Stimulated activated CD4-positive, alpha-beta T cell treated with anti-CD3 and anti-CD28 coated beads, Interleukin-1b, Interleukin-23, amount 100 ng/mL, for 1 hour (primary cell): ENCODE data around the gene ZCCHC14.

ENCODE experiments used
- DNase-seq, 2 donors: peaks; one replicate each; pipeline ENCODE4 v3.0.0-alpha.2; 2020; ENCODE audit warnings: low read depth in 2 of 2

ZCCHC14 gene

DNA sequence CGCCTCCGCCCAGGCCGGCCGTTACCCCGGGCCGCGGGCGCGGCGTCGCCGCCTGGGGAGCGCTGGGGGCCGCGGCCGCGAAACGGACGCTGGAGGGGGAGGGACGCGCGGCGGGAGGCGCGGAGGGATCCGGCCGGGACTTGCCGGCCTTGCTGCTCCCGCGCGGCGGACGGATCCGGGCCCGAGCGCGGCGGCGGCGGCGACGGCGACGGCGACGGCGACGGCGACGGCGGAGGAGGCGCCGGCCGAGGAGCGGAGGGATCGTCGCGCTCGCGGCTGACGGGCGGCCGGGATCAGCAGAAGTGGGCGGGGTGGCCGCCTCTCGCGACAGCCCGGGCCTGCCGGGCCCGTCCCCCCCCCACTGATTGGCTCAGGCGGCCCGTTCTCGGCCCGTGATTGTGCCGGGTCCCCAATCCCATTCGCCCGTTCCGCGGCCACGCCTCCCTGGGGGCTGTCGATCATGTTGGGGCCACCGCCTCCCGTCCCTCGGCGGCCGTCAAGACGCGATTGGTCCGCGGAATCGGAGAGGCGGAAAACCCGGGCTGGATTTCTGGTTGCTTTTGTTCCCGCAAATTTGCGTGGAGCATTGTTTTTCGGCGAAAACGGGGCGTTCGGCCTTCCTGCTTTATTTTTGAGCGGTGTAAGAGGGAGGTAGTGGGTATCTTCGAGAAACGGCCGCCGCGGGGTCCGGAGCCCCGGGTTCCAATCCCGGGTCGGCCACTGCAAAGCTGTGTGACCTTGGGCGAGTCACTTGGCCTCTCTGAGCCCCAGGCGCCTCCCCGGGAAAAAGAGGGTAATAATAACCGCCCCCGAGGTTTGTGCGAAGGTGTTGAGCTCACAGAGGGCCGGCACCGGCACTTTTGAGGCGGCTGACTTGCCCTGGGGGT, at the start of gene ZCCHC14:
ZCCHC14 (minus strand) TSS at position 304 of the 887 bp plus-strand sequence. CDS start 786 bp downstream, outside the sequence.
- DNase-seq = peak; percentile 97 to 98

DNA sequence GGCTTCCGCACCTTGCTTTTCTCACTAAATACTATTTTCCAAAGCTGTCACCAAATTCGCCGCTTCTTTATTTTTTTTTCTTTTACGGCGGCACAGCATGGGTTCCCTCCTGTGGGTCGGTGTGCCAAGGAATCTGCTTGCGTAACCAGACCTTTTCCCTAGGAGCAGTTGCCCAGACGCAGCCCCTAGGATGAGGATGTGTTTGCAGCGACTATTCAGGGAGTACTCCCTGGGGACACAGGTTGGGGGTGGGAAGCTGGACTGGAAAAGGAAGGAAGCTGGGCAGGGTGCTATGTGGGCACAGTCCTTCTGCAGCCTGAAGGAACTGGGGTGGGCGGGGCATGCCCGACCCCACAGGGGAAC, 49.0 kb upstream of the ZCCHC14 start:
- no peak for DNase-seq

DNA sequence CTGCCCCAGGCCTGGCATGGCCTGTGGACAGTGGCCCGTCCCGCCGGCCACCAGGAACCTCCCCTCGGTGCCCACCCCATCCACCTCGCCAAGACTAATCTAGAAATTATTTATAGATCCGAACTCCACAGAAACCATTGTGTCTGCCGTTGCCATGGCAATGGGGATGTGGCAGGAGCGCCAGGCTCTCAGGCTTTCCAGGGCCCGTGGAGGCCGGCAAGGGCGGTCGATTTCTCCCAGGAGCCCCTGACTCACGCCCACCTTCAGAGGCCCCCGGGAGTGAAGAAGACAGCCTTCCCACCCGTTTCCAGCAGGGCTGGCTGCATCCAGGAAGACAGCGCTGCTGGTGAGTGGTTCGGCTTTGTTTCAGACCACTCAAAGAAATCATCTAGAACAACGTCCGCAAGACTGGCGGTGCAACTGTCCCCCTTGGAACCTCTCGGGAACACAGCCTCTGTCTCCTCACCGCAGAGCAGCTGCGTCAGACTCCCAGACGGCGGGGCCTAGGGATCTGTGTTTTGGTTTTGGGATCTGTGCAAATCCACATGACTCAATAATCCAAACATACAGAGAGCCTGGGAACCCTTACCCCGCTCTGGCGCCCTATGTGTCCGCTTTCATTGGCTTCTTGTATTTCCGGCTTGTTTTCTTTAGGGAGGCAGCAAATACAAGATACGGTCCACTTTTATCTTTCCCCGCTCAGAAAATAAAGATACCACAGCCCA, 48.5 kb upstream of the ZCCHC14 start:
- no peak for DNase-seq

DNA sequence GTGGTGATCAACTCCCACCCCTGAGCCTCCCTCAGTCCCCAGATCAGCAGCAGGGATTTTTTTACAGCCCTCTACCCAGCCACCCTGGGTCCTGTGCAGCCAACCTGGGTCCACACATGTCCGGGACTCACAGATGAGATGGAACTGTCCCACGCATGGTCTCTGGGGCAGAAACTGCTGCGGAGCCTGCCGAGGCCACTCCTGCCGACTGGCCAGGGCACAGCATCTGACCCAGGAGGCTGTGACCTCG, 48.0 kb upstream of the ZCCHC14 start:
- DNase-seq = no peak

DNA sequence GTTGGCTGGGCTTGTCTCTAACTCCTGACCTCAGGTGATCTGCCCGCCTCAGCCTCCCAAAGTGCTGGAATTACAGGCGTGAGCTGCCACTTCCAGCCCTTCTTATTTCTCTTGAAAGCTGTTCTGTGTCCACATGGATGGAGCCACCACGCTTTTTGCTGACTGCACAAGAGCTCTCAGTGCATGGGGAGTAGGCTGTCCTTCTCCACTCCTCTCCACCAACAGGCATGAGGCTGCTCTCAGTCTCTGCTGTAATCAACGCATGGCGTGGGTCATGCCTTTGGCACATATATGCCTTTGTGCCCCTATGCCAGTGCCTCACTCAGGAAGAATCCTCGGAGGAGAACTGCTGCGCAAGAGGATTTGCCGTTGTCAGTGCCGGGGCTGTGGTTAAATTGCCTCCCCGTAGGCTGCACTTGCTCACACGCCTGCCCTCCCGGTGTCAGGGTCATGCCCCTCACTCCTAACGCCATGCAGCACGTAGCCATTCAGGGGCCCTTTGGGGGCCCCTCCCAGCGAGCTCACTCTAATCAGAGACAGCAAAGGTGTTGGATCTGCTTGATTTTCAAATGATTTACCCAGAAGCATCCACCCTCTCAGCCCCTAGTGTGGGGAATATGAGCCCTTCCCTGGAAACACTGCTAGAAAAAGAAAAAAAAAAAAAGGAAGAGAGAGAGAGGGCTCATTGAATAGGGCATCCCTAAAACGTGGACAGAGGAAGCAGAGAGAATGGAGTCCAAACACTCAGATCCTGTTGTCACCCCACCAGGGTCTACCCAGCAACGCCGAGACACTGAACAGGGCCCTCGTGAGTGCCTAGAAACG, 47.5 kb upstream of the ZCCHC14 start:
- DNase-seq = no peak

DNA sequence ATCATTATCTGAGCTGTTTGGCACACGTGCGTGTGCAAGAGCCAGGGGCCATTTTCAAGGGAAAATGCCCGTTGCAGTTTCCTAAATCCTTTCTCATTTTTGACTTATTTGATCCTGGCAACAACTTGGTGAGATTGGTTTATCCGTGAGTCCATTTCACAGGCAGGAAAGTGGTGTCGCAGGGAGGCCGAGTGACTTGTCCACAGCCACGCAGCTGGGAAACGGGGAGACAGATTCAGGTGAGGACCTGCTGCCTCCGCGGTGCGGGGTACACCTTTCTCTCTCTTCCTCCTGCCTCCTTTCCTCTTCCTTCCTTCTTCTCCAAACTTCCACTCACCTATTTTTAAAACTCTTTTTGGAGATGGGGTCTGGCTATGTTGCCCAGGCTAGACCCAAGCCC, 46.3 kb upstream of the ZCCHC14 start:
- no peak for DNase-seq

DNA sequence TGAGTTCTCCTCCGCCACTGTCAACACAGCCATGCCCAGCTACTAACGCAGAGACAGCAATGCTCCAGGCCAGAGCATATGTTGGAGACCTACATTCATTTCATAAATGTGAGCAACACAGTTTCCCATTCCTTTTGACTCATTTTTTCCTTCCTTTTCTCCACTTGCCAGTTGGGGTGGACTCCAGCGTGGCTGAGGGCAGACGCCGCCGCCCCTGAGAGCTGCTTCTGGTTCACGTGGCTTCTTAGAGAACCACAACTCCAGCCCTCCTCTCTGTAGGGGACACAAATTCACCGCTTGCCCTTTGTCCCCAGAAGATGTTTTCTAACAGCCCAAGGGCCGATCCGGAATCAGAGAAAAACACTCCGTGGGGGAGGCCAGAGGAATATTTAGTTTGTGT, 45.8 kb upstream of the ZCCHC14 start:
- DNase-seq = no peak

DNA sequence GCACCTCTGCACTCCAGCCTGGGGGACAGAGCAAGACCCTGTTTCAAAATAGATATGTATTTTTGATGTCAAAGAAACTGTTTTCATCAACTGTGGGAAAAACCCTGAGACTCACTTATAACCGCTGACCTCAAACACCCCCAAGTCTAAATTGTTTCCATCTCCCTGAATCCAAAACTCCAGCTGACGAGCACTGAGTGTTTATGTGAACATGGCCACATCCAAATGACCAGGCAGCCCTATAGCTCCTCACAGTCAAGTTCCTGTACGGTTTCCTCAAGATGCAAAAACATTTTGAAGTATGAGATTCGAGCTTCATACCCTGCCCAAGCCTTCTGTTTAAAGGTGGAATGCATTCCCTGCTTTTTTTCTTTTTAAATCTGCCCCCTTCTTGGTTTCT, 45.3 kb upstream of the ZCCHC14 start:
- no peak for DNase-seq

DNA sequence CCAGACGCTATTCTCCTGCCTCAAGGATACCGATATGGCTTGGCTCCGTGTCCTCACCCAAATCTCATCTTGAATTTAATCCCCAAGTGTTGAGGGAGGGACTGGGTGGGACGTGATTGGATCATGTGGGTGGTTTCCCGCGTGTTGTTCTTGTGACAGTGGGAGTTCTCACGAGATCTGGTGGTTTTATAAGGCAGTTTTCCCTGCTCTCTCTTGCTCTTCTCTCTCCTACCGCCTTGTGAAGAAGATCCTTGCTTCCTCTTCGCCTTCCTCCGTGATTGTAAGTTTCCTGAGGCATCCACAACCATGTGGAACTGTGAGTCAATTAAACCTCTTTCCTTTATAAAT, 43.9 kb upstream of the ZCCHC14 start:
- no peak for DNase-seq

DNA sequence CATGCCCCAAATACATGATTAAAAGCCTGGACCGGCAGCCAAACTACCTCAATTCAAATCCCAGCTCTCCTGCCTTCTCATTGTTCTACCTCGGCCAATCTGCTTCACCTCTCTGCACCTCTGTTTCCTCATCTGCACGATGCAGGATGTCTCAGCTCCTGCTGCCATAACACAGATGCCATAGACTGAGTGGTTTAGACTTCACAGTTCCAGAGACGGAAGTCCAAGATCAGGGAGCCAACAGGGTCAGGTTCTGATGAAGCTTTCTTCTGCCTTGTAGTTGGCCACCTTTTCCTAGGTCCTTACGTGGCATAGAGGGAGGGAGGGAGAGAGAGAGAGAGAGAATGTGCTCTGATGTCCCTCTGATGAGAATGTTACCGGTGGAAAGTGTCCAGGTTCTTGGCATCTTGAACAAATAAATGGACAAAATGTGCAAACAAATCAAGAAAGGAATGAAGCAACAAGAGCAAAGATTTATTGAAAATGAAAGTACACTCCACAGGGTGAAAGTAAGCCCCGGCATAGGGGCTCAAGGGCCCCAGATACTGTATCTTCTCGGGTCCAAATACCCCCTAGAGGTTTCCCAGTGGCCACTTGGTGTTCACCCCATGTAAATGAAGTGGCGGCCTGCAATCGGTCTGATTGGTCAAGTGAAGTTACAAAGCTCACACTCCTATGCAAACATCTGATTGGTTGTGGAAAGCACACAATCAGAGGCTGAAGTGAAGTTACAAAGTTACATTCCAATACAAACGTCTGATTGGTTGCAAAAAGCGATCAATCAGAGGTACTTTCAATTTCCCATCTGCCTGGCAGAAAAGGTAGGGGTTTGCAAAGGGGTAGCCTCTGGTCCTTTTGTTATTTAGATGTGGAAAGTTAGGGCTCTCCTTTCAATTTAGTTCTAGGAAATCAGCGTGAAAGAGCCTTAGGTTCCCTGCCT, 43.3 kb upstream of the ZCCHC14 start:
- no peak for DNase-seq

DNA sequence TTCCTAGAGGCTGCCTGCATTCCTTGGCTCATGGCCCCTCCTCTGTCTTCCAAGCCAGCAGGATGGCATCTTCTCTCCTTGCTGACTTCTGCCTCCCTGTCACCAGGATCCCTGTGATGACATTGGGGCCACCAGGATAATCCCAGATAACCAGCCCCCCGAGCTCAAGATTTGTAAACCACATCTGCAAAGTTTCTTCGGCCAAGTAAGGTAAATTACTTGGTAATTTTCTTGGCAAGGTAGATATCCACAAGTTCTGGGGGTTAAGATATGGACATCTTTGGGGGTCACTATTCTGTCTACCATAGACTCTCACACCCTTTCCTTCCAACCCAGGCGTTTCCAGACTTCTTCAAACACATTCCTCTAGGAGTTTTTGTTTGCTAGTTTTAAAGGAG, 42.6 kb upstream of the ZCCHC14 start:
- DNase-seq = no peak

DNA sequence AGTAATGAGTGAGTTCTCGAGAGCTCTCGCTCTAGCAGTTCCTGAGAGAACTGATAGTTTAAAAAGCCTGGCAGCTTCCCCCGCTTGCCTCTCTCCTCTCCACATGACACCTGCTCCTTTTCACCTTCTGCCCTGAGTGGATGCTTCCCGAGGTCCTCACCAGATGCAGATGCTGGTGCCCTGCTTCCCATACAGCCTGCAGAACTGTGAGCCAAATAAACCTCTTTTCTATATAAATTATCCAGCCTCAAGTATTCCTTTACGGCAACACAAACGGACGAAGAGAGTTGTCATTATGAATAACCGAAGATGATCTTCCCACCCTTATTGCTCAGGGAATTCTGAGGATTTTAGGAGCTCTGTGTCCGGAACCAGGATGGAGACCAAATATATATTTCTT, 41.9 kb upstream of the ZCCHC14 start:
- no peak for DNase-seq

DNA sequence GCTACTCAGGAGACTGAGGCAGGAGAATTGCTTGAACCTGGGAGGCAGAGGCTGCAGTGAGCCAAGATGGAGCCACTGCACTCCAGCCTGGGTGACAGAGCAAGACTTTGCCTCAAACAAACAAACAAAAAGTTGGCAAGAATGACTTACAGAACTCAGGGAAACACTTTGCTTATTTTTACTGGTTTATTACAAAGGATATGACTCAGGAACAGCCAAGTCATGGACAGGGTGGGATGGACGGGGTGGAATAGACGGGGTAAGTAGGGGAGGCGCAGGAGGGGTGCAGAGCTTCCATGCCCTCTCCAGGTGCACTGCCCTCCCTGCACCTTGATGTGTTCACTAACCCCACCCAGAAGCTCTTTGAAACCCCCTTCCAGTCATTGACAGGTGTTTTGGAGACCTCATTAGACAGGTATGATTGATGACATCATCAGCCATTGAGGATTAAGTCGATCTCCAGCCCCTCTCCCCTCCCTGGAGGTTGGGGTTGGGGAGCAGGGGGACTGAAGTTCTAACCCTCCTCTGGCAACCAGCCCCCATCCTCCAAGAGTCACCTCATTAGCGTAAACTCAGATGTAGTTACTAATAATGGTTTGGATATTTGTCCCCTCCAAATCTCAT, 41.3 kb upstream of the ZCCHC14 start:
- DNase-seq = no peak

DNA sequence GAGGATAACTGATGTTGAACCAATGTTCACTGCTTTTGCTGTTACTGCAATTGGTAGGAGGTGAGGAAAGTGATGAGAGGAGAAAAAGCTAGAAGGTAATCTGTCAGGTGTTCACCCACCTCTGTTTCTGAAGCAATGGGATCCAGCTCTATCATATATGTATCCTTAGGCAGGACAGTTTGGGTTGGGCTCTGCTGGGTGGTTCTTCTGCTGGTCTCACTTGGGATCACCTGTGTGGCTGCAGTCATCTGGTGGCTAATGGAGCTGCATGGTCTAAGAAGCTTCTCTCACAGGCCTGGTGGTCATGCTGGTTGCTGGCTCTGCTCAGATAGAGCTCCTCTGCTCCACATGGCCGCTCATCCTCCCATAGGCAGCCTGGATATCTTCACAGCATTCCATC, 40.2 kb upstream of the ZCCHC14 start:
- no peak for DNase-seq

DNA sequence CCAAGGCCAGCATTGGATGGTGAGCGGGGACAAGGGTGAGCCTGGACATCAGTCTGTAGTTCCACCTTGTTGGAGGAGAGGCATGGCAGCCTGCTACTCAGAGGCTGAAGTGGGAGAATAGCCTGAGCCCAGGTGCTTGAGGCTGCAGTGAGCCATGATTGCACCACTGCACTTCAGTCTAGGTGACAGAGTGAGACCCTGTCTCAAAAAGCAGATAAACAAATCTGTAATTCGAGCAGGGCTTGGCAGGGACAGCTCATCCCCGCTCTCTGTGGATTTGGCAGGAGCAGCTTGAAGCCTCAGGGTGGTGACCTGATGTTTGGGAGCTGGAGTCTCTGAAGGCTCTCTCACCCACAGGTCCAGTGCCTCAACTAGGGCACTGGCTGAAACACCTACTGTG, 38.6 kb upstream of the ZCCHC14 start:
- no peak for DNase-seq

DNA sequence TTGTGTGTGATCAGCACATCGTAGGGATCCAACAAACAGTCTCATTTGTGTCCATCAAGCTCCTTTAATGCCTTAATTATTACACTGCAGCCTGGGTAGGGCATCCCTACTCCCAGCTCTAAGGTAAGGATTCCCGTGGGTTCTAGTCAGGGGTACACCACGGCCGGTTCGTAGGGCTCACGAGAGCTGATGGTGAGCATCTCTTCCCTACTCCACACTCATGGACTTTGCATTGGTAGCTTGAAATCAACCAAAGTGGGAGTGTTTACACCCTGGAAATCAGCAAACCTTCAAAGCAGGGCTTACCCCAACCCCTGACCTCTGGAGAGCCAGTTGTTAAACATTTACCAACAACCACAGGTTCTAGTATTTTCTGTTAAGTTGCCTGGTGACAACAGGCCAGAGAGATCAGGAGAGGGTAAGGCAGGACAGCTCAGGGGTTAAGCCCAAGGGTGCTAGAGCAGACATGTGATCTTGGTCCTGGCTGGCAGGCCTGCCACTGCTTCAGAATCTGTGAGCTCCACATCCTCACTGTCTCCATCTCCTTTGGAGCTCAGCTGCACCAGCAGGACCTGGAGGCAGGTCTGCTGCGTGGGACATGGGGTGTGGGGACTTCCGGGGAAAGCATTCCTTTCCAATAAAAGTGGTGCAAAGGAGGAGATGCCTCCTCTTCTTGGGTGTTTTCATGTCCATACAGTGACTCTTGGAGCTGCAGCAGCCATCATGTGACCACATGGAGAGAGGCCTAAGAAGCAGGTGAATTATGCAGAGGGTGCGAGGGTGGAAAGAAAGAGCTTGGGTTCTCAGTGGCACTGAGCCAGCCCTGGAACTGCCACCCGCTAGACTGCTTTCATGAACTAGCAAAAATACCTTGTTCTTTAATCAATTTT, 36.1 kb upstream of the ZCCHC14 start:
- DNase-seq = no peak

DNA sequence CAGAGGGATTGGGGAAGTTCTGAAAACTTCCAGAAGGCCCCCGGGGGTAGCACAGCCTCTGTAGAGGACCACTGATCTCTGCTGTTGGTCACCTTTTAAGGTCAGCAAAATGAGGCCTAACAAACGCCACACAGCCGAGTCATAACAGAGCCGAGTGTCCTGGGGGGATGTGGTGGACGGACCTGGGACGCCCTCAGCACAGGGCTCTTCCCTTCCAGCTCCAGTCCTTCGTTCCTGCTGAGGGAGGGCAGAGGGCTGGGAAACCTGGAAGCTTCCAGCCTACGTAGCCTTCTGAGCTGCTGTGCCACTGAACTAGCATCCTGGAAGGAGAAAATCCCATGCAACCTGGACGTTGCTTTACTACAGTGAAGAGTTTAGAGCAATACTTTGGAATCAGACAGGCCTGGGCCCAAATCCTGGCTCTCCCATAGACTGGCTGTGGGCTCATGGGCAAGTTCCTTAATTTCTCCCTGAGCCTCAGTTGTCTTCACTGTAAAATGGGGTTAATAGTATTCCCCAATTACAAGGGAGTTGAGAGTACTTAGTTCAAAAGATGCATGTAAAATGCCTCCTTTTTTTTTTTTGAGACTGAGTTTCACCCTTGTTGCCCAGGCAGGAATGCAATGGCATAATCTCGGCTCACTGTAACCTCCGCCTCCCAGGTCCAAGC, 34.4 kb upstream of the ZCCHC14 start:
- no peak for DNase-seq

DNA sequence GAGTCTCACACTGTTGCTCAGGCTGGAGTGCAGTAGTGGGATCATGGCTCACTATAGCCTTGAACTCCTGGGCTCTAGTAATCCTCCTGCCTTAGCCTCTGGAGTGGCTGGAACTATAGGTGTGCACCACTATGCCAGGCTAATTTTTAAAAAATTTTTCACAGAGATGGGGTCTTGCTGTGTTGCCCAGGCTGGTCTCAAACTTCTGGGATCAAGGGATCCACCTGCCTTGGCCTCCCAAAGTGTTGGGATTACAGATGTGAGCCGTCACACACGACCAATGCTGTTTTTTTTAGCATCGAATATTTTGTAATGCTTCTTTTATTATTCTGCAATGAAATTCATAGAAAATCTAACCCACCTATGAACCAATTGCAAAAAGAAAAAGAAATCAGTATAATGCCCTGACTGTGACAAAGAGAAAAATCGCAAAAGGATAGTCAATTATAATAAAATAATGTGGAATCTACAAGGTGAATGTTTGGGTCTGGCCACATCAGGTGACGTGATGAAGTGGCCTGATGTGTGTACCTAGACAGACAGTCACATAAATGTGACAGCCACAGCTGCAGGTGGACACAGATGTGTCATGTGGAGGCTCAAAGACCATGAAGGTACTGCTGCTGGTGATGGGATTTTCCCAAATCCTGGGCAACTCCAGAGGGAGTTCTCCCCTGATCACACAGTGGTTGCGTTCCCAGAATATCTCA, 33.6 kb upstream of the ZCCHC14 start:
- no peak for DNase-seq

DNA sequence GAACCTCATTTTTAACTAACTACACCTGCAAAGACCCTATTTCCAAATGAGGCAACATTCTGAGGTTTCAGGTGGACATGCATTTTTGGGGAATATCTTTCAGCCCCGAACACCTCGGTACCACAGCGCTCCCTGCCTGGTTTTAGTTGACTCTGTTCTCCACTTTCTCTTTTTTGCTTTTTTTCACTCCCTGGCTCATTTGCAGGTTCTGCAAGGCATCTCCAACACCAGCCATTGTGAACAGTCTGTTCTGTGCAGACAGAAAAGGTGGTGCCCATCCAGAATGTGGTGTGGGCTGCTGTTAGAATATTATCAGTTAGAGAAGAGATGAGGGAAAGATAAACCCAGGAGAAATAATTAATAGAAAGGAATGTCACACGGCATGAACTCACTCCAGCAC, 32.5 kb upstream of the ZCCHC14 start:
- DNase-seq = no peak
